HL-60 (cell line): ENCODE results near the gene ERP29.

Source experiments
- microRNA-seq: library from miRNA; unstranded; fragments of <30 nt; microRNA quantifications from one replicate; pipeline ENCODE4, GENCODE V29; 2018

ERP29 gene

Small RNAs within 50 kb of the gene (microRNA-seq; reads per million reads assigned to microRNA genes)
- gene MIR3657, result 51.0 reads per million, percentile 62 among the genes with 10 or more reads in this experiment
